Measurements from ENCODE around the gene GRPEL2. TPM values are rescaled to one million over a fixed set of nuclear protein-coding genes. Genes with fewer than 3 reads are reported as not detected.

GRPEL2 gene
- total and polyA plus RNA-seq, 2 of the 8 experiments (the other 6 are each of a cell fraction or from before 2014, with no cell fraction given) = 11.2 to 52.2 TPM

DNA sequence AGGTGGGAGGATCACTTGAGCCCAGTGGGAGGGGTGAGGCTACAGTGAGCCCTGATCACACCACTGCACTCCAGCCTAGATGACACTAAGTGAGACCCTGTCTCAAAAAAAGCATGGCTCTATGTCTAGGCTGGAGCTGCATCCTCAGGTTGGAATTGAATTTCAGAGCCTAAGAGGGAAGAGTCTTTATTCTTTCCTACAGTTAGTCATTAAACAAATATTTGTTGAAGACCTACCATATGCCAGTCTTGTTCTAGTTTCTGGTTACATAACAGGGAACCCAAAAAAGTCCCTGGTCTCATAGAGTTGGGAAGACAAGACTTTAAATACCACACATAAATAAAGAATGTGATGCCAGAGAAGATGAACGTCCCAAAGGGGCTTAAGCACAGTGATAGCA lies 6.9 kb upstream of the GRPEL2 start:
- FAIRE-seq (no peak), DNase-seq (ENCODE audit: low read depth in 1 of 2, low spot score in 2 of 2) (no peak)
- H3K4me2 ChIP-seq (ENCODE audit: insufficient read depth in 1 of 2, low read depth in 2 of 2, low read length in 2 of 2) = no peak overlapping the region
- H2AK5ac ChIP-seq (ENCODE audit: low read depth, low read length) = no peak overlapping the region
- H3K27me3 ChIP-seq (replicated peaks in 1 of 4; ENCODE audit: control insufficient read depth in 3 of 4, extremely low read depth in 1 of 4, insufficient read depth in 3 of 4, low read length in 3 of 4) = no peaks in the 10 kb centered on the region
- no peak overlapping the region for H2BK120ac ChIP-seq (replicated peaks; ENCODE audit: low read depth, low read length)
- no peak overlapping the region for H3K27ac ChIP-seq (ENCODE audit: low read depth, low read length)
- CTCF ChIA-PET (ENCODE audit: partially characterized antibody) = interaction anchor here (0.6 to 5.5 kb wide), 5 partner anchors 18 to 496 kb away, joined by 3 to 18 read pairs (median 4); no protein-coding TSS in a partner anchor
- POLR2A ChIA-PET (ENCODE audit: partially characterized antibody) = no interaction called here
- H3K36me3 ChIP-seq (ENCODE audit: control insufficient read depth in 2 of 4, insufficient read depth in 4 of 4, low read length in 3 of 4) = no peaks in the 10 kb centered on the region
- no peak overlapping the region for H3K18ac ChIP-seq (ENCODE audit: extremely low read depth, low read length)
- H3K4ac ChIP-seq (replicated peaks; ENCODE audit: insufficient read length, low read depth, low read length) = no peak overlapping the region
- no peak overlapping the region for H4K91ac ChIP-seq (replicated peaks; ENCODE audit: insufficient read length, low read length)
- no peak overlapping the region for H3K56ac ChIP-seq (replicated peaks; ENCODE audit: insufficient read length, low read depth, low read length)
- no peak overlapping the region for H2BK5ac ChIP-seq (ENCODE audit: low read depth, low read length)
- no peak overlapping the region for H2BK12ac ChIP-seq (ENCODE audit: low read depth, low read length)
- WGBS, 2 experiments (ENCODE audit: extremely low coverage in 1 of 2, insufficient coverage in 1 of 2, insufficient read length in 1 of 2, insufficient replicate concordance in 2 of 2, low coverage in 1 of 2, low lambda C conversion rate in 2 of 2, missing lambda C conversion rate in 1 of 2) = 76% methylated on average over 1 of the region's 1 CpG; no CpG with 5 or more reads in 1 of the 2 experiments
- H3K4me3 ChIP-seq (ENCODE audit: extremely low read depth in 1 of 4, insufficient read depth in 2 of 4, low read depth in 3 of 4, low read length in 4 of 4) = no peak overlapping the region
- H4K8ac ChIP-seq (ENCODE audit: extremely low read depth, insufficient read depth, low read length) = no peak overlapping the region
- H3K14ac ChIP-seq (ENCODE audit: insufficient read length) = no peak overlapping the region
- H3K23me2 ChIP-seq (ENCODE audit: low read depth, low read length) = no peaks in the 10 kb centered on the region
- no peaks in the 10 kb centered on the region for H4K20me1 ChIP-seq (replicated peaks in 1 of 2; ENCODE audit: control insufficient read depth in 1 of 2, insufficient read depth in 2 of 2, low read length in 2 of 2)
- no peak overlapping the region for H4K5ac ChIP-seq (ENCODE audit: insufficient read length, low read depth, low read length)
- TF ChIP-seq, protein P1, sequence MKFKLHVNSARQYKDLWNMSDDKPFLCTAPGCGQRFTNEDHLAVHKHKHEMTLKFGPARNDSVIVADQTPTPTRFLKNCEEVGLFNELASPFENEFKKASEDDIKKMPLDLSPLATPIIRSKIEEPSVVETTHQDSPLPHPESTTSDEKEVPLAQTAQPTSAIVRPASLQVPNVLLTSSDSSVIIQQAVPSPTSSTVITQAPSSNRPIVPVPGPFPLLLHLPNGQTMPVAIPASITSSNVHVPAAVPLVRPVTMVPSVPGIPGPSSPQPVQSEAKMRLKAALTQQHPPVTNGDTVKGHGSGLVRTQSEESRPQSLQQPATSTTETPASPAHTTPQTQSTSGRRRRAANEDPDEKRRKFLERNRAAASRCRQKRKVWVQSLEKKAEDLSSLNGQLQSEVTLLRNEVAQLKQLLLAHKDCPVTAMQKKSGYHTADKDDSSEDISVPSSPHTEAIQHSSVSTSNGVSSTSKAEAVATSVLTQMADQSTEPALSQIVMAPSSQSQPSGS (IDR thresholded peaks at IDR 0.05; ENCODE audit: low read length) = no peak
- no peaks in the 10 kb centered on the region for H3K79me1 ChIP-seq (ENCODE audit: low read depth, low read length)
- no peaks in the 10 kb centered on the region for H3K79me2 ChIP-seq (ENCODE audit: control insufficient read depth in 1 of 2, insufficient read depth in 2 of 2, low read length in 2 of 2)
- H3K9me3 ChIP-seq (ENCODE audit: insufficient read depth in 2 of 2, low read depth in 1 of 2, low read length in 1 of 2) = no peaks in the 10 kb centered on the region
- H3K4me1 ChIP-seq (replicated peaks in 1 of 4; ENCODE audit: control insufficient read depth in 3 of 4, insufficient read depth in 4 of 4, low read length in 3 of 4) = no peaks in the 10 kb centered on the region
- no peak overlapping the region for H3K9ac ChIP-seq (replicated peaks in 1 of 4; ENCODE audit: extremely low read depth in 1 of 4, low read depth in 3 of 4, low read length in 3 of 4)
- no peak overlapping the region for H2BK20ac ChIP-seq (ENCODE audit: low read length)
- H2AFZ ChIP-seq (ENCODE audit: low read length) = no peak overlapping the region
- H2BK15ac ChIP-seq (ENCODE audit: low read length) = no peak overlapping the region
- no peak overlapping the region for H3K23ac ChIP-seq (ENCODE audit: insufficient read length)

All from H1 (cell line).